AG09319 (cell line): ENCODE data around the gene KRTAP3-2.

ENCODE experiments used
- DNase-seq: peaks from one replicate; pipeline ENCODE4 v3.0.0-alpha.2; 2010; ENCODE audit warnings: low read depth; ENCODE audit errors: extremely low read depth
- CTCF ChIP-seq: IDR thresholded peaks from 2 replicates; pipeline ENCODE4 v1.5.1; 2011; ENCODE audit warnings: low read depth, mild to moderate bottlenecking, inconsistent platforms, low read length, moderate library complexity

KRTAP3-2 gene

GRCh38 chr17:40993839-40994238 lies 5.9 kb downstream of the KRTAP3-2 start, which contains the start of gene KRTAP3-3:
Gene KRTAP3-3, minus strand, starts transcription at chr17:40994164. Its CDS starts 67 bp downstream, at chr17:40994097.
- DNase-seq = no peak
- TF ChIP-seq CTCF = no peak

GRCh38 chr17:40993084-40993483 lies 6.6 kb downstream of the KRTAP3-2 start:
- TF ChIP-seq CTCF = no peak

GRCh38 chr17:40992666-40993065 lies 7.0 kb downstream of the KRTAP3-2 start:
- DNase-seq = no peak
- TF ChIP-seq CTCF = no peak

More at GRCh38 chr17:40993084-40993483, 6.6 kb downstream of the KRTAP3-2 start:
- DNase-seq = no peak

GRCh38 chr17:40986920-40987319 lies 12.8 kb downstream of the KRTAP3-2 start:
- no peak for TF ChIP-seq CTCF
- DNase-seq = no peak

- no peak for DNase-seq
- TF ChIP-seq CTCF = no peak
Observed at GRCh38 chr17:40984226-40984625, 15.5 kb downstream of the KRTAP3-2 start, which contains the start of gene KRT40. Gene KRT40, minus strand, starts transcription at chr17:40984326. Its CDS starts 53 bp downstream, at chr17:40984273.

- no peak for DNase-seq
- no peak for TF ChIP-seq CTCF
Observed at GRCh38 chr17:40981115-40981514, 18.6 kb downstream of the KRTAP3-2 start.

GRCh38 chr17:40980596-40980995 lies 19.1 kb downstream of the KRTAP3-2 start:
- peak; percentile 5 for DNase-seq
- no peak for TF ChIP-seq CTCF
